GM18858 (cell line): ENCODE data around the gene GALNT13.
A peak's percentile ranks its signal among the peaks of the same experiment; 100 is the strongest.

Source experiments
- ATAC-seq: cut with Tn5 transposase; IDR thresholded peaks from one replicate; pipeline ENCODE4 v1.9.1; 2021; ENCODE audit not compliant: unreplicated experiment

GALNT13 gene

DNA sequence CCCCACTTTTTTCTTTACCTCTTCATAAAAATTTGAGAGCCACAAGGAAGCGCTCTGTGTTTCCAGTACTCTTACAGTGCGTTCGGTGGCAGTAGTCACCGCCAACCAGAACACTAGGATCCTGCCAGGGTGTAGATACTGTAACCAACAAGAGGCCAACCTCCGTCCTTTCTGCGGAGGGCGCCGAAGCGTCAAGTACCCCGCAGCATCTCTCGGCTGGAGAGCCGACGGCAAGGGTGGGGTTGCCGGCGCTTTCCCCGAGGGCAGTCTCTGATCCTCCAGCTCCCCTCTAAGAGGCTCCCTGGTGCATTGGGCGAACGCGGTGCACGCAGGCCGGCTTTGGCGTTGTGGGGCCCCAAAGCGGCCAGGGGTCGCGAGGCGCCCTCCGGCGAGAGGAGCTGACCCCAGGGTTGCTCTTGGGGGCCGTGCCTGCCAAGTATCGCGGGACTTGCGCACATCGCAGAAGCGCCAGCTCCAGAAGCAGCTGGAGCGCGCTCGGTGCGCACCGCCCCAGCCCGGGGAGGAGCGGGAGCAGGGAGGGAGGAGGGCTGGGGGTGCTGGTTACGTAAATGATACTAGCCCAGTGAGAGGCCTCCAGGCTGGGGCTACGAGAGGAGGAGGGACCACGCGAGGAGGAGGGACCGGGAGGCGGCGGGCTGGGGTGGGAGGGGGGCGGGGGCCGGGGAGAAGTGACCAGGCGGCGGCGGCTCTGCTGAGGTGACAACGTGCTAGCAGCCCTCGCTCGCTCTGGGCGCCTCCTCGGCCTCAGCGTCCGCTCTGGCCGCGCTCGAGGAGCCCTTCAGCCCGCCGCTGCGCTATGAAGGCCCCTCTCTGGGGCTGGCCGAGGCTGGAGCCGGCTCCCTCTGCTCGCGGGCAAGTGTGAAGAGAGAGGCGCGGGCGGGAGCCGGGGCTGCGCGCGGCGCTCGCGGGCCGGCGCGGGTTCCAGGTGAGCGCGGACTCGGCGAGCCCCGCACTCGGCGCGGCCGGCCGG lies at the start of gene GALNT13:
TSS of gene GALNT13 (plus strand) at position 692 of the 991 bp plus-strand sequence.
- no peak for ATAC-seq

- ATAC-seq, result no peak
These were observed 47.8 kb upstream of the GALNT13 start for GRCh38 chr2:153823880-153824279.

DNA sequence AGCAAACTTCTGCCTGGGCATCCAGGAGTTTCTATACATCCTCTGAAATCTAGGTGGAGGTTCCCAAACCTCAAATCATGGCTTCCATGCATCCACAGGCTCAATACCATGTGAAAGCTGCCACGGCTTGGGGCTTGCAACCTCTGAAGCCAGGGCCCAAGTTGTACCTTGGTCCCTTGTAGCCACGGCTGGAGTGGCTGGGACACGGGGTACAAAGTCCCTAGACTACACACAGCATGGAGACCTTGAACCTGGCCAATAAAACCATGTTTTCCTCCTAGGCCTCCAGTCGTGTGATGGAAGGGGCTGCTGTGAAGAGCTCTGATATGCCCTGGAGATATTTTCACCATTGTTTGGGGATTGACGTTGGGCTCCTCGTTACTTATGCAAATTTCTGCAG lies 43.4 kb upstream of the GALNT13 start:
- no peak for ATAC-seq

GRCh38 chr2:153834662-153835061 lies 37.1 kb upstream of the GALNT13 start:
- no peak for ATAC-seq

GRCh38 chr2:153858250-153858649 lies 13.5 kb upstream of the GALNT13 start:
- ATAC-seq, result no peak

DNA sequence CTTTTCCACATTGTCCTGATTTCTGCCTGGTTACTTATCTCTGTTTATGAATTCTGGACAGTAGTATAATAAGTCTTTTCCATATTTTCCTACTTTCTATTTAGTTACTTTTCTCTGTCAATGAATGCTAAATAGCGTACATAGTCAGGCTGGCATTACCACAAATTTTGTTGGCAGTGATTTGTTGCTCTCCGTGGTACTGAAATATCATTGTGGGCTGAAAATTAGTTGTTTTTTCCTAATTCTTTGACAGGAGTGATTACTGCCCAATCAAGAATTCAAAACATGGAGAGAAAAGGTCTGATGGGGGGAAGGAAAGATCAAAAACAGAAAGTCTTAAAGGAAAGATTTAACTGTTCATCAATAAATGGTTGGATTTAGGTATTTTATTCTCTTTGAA lies 7.7 kb upstream of the GALNT13 start:
- ATAC-seq, result no peak

DNA sequence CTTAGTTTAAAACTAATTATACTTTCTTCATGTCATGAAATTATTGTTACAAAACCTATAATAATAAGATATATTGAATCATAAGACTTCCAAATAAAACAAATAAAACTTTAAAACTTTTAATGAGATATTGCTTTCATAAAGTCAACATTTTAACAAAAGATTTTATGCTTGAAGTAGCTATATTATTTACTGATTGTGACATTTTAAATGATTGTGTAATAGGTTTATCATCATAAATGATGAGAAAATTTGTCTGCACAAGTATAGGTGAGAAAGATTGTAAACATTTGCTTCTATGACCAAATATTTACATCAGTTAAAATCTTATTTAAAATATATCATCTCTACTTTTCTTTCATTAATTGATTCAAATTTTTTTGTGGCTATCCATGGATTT lies 5.1 kb upstream of the GALNT13 start:
- no peak for ATAC-seq

- ATAC-seq, result no peak
These were observed 1.4 kb upstream of the GALNT13 start for GRCh38 chr2:153870308-153870707.

DNA sequence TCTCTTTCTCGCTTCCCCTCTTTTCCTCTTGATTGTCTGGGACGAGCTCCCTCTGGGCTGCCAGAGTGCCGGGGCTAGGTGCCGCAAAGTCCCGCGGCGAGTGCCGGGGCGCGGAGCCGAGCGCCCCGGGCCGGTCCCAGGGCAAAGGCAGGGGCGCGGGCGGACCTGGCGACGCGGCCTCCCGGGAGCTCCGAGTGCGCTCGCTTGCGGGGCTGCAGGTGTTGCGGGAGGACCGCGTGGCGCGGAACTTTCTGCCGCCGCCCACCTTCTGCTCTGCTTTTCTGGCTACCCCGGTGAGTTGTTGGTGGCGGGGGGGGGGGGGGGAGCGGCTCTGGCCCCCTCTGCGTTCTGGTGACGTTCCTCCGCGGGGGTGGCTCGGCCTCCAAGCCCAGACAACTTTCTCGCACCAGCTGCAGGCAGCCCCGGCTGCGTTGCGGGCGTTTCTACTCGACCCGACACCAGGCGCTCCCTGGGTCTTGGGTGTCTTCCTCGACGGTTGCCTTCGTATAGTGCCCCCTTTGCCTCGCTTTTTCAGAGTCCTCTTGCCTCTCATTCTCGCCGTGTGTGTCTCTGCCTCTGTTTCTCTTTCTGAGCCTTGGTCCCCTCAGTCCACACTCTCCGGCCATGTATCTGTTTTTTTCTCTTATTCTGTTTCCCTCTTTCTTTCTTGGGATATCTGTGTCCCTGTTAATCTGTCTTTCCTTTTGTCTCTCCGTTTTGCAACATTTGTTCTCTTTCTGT lies 759 bp downstream of the GALNT13 start:
- ATAC-seq, result no peak

DNA sequence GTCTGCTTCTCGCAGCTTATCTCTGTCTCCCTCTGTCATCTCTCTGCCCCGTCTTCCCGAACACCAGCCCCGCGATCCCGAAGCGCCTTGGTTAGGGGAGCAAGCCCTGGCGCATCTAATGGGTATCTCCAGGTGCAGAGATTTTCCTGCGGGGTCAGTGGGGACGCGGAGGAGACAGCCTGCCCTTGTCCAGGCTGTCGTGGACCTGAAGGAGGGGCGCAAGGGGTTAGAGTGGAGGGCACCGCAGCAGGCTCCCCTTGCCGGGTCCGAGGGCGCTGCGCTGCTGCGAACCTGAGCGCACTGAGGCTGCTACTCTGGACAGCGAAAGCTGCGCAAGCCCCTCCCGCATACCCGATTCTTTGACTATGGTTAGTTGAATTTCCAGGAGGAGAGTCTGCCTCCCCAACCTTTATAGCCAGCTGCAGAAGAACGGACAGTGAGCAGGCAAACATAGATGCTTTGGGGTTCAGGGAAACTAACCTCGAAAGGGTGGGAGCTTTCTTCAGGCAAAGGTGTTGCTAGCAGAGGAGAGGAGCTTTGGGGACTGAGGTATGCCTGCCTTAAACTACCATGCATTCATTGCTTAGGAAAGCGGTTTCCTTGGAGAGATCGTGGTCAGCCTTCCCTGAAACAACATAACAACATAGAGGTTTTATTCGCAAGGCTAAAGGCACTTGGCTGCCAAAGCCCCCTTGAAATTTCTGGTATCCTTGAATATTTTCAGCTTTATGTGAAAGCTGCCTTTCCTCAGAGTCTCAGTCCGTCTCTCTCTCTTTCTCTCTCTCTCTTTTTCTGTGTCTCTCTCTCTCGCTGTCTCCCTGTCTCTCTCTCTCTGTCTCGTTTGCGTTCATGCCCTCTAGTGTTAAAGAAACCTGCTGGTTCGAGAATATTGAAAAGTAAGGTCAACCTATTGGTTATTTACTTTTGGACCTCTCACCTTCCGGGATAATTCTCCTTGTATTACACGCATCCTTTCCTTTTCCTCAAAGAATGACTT lies 1.6 kb downstream of the GALNT13 start:
- ATAC-seq, result no peak

- ATAC-seq, result no peak
These were observed 4.2 kb downstream of the GALNT13 start for GRCh38 chr2:153875801-153876466.

DNA sequence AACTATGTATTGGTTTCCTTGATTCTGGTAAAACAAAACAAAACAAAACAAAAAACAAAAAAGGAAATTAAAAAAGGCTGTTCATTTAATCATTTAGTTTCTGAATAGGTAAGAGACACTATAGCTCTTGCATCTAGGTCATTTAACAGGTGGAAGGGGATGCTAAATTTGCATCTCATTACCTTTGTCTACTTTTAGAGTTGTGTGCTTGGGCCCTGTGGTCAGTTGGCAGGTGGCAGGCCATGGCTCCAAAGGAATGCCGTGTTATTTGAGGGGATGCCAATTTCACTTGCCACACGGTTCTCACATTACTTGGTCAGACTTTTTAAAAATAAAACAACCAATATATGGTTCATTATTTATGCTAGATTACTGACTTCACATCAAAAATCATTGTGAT lies 9.2 kb downstream of the GALNT13 start:
- no peak for ATAC-seq

GRCh38 chr2:153886833-153887232 lies 15.1 kb downstream of the GALNT13 start:
- ATAC-seq, result no peak

- ATAC-seq, result no peak
These were observed 18.9 kb downstream of the GALNT13 start for GRCh38 chr2:153890576-153890975.

- no peak for ATAC-seq
These were observed 19.3 kb downstream of the GALNT13 start for GRCh38 chr2:153891051-153891450.

DNA sequence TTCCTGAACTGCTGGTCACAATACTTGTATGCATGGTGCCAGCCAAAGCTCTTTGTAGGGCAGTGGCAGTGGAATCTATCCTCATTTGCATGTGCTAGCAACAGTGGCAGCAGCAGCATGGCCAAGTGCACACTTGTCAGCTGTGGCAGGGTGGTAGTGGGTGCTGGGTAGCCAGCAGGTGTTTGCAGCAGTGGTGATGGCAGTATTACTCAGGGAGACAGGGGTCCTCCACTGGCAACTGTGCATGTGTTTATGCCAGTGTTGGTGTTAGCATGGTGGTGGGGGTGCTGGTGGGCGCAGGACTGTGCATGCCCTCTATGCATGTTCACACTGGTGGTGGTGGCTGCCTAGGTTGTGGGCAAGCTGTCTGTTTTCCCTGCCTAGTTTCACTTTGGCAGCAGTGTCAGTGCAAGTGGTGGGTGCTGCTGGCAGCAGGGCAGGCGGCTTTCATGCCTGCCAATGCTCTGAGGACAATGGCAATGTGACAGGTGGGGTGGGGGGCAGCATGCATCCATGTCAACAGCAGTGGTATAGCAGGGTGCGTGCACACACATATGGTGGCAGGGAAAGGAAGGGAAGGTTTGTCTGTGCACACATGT lies 41.2 kb downstream of the GALNT13 start:
- no peak for ATAC-seq

DNA sequence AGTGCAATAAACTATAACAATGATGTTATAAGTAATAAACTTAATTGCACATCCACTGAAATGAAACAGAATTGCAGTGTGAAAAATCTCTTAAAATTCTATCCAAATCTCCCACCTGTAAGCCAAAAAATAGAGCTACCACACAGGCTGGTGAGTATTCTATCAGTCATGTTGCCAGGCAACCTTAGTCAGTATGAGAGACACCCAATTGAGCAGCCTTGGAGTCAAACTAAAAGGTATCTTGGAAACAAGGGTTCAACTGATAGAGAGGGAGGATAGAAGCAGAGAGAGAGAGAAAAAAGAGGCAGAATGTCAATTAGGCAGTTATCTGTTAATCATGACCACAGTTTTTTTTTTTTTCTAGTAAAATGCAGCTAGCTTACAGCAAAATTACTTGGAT lies 45.8 kb downstream of the GALNT13 start:
- no peak for ATAC-seq

- no peak for ATAC-seq
These were observed 63.8 kb downstream of the GALNT13 start for GRCh38 chr2:153935511-153935910.

GRCh38 chr2:153939124-153939796 lies 67.5 kb downstream of the GALNT13 start:
- ATAC-seq, result peak; percentile 76
